GM21390 (cell line): Measurements from ENCODE around the gene METTL23.
"Not testable (repeated sequence)": the region's sequence is repeated elsewhere in the genome, so short reads cannot be mapped to it uniquely, and the experiment has no call there.

Experiments
- ATAC-seq: cut with Tn5 transposase; IDR thresholded peaks from one replicate; pipeline ENCODE4 v1.9.1; 2021; ENCODE audit not compliant: unreplicated experiment

The METTL23 gene

DNA sequence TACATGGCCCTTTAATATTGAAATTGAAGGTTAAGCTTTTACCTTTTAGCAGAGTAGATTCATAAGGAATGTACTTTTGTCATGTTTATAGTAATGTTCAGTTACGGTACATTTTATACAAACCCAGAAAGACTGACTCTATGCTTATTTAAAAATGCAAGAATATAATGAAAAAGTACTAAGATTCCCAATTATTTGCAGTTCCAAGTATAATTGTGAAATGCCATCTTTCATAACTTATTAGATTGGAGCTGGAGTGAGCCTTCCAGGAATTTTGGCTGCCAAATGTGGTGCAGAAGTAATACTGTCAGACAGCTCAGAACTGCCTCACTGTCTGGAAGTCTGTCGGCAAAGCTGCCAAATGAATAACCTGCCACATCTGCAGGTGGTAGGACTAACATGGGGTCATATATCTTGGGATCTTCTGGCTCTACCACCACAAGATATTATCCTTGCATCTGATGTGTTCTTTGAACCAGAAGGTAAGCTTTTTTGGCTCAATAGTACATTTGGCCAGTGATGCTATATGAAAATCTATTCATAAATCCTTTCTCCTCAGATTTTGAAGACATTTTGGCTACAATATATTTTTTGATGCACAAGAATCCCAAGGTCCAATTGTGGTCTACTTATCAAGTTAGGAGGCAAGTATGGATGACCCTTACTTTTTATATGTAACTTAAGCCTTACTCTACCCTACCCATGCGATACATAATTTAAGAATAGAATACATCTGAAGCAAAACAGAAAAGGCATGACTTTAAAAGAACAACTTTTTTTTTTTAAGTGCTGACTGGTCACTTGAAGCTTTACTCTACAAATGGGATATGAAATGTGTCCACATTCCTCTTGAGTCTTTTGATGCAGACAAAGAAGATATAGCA, 6.3 kb downstream of the METTL23 start:
- no peak for ATAC-seq

DNA sequence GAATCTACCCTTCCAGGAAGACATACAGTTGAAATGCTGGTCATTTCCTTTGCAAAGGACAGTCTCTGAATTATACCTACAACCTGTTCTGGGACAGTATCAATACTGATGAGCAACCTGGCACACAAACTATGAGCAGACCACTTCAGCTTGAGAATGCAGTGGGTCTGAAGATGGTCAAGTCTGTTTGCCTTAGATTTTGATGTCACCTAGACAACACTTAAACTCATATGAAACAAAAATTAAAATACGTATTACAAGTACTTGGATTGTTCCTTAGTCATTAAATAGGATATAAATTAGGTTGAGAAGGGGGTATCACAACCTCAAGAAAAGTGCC, 6.9 kb downstream of the METTL23 start:
- ATAC-seq: no peak

DNA sequence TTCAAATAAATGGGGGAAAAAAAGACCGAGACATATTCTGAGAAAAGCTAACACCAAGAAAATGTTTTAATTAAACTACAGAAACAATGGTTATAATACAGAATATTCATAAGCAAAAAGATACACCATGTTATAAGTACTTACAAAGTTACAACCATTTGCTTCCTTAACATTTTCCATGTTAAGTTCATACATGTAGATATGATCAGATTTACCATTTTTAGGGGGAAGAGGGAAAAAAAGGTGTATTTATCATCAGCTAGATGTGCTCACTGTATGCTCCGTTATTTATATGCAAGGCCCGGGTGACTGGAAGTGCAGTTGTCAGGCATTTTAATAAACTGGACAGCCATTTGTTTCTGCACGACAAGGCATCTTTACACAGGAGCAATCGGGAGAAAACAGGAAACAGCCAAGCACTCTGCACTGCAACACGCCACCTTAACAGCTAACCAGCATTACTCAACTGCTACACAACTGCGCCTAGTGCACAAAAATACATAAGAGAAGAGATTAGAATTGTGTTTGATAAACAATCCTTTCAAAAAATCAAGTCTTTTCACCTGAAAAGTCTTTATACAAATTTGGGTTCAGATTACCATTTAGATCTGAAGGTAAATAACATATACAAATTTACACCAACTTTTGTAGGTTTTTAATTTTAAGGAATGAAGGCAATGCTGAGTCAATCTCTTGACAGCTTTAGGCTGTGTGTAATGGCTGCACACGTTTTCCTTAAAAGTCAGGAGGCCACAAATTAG, 7.6 kb downstream of the METTL23 start:
- no peak for ATAC-seq

DNA sequence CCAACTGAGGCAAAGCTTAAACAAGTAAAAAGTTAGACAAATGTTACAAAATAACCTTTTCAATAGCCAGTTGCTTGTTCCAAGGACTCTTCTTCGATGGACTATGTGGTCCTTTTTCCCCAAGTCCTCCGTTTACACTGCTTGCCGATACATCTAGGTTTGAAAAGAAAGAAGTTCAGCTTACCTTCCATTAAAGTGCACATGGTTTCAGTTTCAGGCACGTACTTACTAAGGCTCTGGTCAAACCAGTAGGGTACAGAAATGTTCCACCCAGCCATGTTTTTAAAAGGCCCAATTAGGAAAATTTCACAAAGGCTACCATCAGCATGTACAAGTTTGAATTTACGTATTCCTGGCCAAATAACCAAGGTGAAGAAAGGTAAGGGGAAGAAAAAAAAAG, 8.4 kb downstream of the METTL23 start:
- ATAC-seq: no peak

DNA sequence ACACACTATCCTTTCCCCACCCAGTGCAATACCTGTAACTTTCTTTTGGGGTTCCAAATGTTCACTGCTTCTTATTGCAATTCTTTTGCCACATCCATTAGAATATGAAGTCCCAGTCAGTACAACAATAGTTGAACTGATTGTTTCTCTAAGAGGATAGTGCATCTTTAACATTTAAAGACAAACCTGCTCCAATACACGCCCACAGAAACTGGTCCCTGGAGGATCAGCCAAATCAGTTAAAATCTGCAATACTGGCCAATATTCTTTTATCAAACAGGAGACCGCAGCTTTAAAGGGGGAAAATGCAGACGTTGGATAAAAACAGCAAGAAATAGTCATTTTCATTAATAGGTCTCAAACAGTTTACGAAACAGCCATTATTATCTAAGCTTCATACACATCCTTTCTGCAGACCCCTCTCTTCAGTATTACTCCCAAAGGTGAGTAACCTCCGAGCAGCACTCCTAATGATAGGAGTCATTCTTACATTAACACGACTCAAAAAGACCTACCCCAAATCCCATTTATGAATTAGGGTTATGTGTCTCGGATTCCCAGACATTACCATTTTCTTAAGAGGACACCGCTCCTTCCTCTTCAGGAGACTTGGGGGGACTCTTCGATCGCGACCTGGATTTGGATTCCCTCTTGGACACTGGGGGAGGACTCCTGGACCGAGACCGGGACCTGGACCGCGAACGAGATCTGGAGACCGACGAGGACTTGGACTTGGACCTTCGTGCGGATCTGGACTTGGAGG, 9.1 kb downstream of the METTL23 start:
- ATAC-seq: no peak

DNA sequence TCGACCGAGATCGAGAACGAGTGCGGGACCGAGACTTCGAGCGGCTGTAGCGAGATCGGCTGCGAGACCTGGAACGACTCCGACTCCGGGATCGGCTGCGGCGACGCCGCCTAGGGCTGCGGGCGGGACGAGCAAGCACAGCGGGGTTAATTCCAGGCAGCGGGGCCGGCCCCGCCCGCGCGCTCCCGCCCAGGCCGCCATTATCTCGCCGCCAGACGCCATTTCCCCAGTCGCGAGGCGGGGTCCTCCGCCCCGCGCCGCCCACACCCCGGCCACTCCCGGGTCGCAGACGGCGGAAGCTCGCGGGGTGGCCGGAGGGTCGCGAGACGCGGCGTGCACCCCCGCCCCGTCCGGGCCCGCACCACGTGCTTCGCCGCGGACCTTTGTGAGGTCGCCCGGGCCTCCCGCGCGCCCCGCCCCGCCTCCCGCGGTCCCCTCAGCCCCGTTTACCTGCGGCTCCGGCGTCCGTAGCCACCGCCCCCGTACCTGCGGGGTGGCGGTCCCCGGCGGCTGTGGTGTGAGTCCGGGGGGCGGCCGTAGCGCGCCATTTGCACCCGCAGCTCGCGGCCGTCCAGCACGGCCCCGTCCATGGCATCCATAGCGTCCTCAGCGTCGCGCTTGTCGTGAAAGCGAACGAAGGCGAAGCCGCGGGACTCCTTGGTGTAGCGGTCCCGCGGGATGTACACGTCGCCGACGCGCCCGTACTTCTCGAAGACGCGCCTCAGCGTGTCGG, 9.9 kb downstream of the METTL23 start:
- peak; percentile 19 for ATAC-seq

DNA sequence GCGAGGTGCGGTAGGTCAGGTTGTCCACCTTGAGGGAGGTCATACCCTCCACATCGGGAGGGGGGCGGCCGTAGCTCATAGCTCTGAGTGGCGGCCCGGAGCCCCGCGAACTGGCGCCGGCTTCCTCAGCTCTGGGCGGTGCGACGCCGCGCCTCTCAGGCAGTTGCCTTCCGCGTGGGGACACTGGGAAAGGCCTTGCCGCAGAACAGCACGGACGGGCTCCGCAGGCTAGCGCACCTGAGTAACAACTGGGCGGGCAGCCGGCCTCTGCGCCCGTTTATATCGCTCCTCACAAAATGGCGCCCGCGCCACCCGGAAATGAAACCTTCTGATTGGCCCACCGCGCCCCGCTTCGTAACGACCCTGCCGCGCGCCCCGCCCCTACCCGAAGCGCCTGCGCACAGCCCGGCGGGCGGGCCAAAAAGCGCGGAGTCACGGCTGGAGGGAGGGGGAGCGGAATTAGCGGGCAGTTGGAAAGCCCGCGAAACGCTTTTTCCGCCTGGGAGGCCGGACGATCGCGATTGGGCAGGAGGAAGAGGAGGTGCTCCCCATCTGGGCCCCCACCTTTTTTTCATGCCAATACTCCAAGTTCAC, 10.5 kb downstream of the METTL23 start, which contains the start of gene SRSF2:
Gene SRSF2 (minus strand): TSS at position 250 of the 594 bp plus-strand sequence. CDS start 171 bp downstream, at position 79.
- ATAC-seq: peak; percentile 48

DNA sequence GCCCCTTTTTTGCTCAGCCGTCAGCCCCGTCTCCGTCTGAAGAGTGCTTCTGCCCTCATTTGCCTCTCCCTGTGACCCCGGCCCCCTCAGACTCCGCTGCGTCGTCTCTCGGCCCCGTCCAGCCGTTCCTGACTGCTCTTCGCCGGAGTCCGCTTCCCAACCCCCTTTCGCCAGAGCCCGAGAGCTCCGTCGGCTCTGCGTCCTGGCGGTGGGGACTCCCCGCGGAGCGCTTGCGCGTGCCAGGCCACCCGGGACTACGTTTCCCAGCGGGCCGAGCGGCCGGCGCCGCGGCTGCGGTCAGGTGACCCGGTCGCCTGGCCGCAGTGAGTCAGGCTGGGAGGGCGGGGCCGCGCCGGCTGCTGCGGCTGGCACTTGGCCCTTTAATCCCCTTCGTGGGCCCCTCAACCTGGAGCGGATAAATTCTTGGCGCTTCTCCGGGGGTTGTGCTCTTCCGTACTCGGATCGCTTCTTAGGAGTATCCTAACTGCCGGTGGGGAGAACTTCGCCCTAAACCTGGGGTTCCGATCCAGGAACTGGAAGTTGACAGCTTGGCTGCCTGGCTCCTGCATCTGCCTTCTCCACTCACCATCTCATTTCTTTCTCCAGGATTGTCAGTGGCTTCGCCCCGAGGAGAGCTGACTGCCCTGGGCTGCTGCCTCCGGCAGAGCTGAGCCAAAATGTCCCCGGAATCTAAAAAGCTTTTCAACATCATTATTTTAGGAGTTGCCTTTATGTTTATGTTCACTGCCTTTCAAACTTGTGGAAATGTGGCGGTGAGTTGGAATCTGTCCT, 11.2 kb downstream of the METTL23 start, which contains the start of gene MFSD11:
Gene MFSD11 (plus strand): TSS at position 444 of the 792 bp plus-strand sequence. CDS start 234 bp downstream, at position 678.
- ATAC-seq: peak; percentile 51

DNA sequence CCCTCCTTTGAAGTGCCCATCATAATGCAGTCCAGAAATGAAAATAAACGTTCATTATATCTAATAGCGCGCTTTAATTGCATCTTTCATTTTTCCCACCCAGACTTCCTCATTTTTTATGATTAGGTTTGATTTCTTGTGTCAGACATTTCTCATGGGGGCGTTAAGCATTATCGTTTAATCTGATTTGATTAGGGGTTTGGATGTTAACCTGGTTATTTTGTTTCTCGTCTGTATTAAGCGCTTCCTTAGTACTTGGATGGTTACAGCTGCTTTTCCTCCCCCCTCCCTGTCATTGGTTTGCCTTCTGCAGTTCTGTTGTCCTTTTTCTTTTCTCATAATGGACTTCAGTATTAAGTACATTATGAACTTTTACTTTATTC, 11.8 kb downstream of the METTL23 start:
- no peak for ATAC-seq

DNA sequence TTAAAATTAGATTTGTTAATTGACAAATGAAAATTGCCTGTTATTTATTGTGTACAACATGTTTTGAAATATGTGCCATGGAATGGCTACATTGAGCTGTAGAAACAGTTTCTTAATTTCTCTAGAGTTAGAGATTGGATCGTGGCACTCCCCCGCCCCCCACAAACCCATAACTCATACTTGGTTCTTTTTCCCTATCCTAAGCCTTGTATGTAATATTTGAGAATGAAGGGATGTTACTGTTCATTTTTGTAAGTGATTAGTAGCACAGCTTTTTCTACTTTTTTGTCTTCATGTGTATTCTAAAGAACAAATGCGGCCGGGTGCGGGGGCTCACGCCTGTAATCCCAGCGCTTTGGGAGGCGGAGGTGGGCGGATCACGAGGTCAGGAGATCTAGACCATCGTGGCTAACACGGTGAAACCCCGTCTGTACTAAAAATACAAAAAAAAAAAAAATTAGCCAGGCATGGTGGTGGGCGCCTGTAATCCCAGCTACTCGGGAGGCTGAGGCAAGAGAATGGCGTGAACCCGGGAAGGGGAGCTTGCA, 13.0 kb downstream of the METTL23 start:
- ATAC-seq: not testable (repeated sequence)

DNA sequence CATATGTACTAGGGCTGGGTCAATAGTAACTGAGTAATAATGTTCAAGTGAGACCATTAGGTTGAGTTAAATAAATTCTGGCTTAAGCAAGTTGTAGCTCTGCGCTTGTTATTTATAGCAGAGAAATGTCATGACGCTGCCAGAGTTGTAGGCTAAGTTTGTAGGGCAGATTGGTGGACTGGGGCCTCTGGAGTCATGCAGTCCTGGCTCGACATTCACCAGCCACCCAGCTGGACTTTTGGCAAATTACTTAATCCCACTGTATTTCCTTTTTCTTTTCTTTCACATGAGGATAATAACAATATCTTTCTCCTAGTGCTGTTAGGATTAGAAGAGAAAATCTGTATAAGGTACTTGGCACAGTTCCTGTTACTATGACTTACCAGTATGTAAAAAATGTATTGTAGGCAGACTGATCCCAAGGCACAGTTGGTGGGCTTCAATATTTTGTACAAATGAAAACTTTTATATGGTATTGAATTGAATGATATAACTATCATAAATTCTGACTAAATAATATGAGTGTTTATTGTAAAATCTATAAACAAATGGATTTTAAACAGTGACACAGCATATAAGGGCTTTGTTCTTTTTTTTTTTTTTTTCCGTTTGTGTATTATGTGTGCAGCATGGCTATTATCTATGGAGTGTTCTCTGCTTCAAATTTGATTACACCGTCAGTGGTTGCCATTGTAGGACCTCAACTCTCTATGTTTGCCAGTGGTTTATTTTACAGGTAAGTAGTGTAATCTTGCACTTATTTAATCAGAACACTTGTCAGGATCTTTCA, 13.9 kb downstream of the METTL23 start:
- ATAC-seq: no peak

DNA sequence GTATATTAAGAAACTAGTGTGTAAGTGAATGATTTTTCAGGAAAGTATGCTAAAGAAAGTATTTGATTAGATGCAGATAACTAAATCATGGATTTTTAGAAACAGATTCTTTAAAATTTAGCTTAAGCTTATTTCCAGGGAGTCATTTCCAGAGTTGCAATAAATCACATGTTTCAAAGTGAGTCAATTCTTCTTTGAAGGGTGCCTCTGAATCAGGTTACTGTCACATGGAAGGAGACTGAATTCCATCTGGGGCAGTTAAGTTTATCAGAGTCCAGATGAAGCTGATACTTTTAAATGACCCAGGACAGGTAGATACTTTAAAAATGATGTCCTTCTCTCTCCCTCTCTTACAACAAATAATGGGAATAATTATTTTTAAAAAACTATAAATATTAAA, 16.3 kb downstream of the METTL23 start:
- ATAC-seq: no peak

DNA sequence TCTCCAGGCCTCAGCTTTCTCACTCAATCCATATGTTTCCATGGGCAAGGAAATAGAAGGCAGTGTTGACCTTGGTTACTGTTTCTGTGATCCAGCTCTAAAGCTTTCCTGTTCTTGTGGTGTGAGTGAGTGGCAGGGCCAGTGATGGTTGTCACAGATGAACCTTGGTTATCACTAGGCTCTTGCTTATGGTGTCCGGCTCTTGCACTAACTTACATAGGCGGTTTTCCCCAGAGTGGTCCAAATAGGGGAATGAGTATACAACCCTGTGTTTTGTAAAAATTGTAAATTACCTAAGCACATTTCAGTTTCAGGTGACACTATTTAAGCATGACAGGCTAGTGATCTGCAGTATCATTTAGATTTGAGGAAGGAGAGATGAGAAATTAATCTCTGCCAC, 18.1 kb downstream of the METTL23 start:
- no peak for ATAC-seq

DNA sequence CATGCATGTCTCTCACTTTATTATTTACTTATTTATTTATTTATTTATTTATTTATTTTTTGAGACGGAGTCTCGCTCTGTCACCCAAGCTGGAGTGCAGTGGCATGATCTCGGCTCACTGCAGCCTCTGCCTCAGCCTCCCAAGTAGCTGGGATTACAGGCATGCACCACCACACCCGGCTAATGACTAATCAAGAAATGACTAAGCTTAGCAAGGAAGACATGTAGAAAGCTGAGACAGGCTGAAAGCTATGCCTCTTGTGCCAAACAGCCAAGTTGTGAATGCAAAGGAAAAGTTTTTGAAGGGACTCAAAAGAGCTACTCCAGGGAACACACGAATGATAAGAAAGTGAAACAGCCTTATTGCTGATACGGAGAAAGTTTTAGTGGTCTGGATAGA, 19.1 kb downstream of the METTL23 start:
- not testable (repeated sequence) for ATAC-seq

DNA sequence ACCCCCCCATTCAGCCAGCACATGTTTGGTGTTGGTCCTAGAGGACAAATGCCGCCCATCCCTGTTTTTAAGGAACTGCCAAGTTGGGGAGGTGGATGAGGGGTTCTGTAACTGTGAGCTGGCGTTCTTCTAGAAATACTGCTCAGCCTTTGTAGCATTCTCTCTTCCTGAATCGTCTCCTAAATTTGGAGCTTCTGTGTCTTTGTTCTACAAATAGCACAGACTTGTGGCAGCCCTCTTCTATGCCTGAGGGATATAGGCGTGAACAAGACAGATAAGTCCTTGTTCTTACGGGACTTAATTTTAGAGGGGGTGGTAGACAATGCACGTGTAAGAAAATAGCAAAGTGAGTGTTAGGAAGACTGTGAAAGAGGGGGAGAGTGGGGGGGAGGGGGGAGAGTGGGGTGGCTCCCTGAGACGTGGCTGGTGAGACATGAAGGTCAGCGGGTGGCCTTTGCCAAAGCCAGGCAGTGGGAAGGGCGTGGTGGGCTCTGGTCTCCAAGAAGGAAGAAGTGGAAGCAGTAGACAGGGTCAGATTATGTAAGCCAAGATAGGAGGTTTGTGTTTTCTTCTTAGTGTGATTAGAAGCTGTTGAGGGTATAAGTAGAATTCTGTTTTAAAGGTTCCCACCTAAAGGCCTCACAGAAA, 21.2 kb downstream of the METTL23 start:
- no peak for ATAC-seq

DNA sequence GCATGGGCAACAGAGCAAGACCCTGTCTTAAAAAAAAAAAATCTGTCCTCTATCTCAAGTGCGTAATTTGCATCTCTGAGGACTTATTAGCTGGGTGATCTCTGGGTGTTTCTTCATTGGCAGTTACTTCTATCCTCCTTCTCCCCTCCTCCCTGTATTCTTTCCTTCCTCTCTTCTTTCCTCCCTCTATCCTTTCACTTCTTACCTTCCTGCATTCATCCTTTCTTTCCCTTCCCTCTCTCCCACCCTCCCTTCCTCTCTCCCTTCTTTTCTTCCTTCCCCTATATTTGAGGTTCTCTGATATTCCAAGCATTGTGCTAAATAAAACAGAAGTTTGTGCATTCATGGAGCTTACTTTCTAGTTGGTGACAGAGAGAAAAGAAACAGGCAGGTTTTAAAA, 22.0 kb downstream of the METTL23 start:
- no peak for ATAC-seq

DNA sequence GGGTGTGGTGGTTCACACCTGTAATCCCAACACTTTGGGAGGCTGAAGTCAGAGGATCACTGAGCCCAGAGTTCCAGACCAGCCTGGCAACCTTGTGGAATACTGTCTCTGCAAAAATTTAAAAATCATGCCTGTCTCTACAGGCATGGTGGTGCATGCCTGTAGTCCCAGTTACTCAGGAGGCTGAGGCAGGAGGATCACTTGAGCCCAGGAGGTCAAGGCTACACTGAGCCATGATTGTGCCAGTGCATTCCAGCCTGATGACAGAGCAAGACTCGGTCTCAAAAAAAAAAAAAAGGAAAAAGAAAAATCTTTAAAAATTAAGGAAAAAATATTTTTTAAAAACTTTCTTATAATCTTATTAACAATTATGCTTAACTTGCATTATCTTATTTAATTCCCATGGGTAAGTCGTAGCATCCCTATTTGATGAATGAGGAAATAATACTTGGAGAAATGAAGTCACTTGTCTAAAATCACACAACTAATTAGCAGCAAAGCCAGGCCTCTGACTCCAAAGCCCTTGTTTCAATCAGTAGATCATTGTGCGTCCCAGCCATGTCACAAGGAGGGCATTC, 24.9 kb downstream of the METTL23 start:
- ATAC-seq: no peak

DNA sequence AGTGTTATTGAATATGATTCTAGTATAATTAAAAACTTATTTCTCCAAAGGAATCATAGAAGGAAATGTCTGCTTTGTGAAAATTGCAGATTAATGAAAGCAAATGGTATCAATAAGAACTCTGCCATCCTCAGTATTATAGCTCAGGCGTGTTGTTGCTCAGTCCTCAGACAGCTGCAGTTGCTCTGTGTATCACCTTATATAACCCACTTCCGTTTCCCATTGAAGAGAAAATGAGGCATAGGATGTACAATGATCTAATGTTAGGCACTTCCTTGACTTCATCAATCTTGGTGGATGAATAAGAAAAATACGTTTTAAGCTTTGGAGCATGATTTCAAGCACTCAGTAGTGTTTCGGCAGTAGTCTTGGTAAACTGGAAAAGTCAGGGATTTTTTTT, 25.4 kb downstream of the METTL23 start:
- no peak for ATAC-seq
